Mammary epithelial cell (primary cell): ENCODE data around the gene DUOX2.
"Not testable (repeated sequence)": the region's sequence is repeated elsewhere in the genome, so short reads cannot be mapped to it uniquely, and the experiment has no call there.

Experiments
- CTCF ChIP-seq, 2 donors: IDR thresholded peaks in 1 of 2; conservative IDR thresholded peaks in 1 of 2; 2 replicates each; pipeline ENCODE4 v1.5.1; 2011 to 2012; ENCODE audit warnings: inconsistent platforms in 2 of 2, low read length in 2 of 2, mild to moderate bottlenecking in 2 of 2, control low read depth in 1 of 2, low read depth in 1 of 2; ENCODE audit not compliant: insufficient read depth in 1 of 2; ENCODE audit errors: extremely low read depth in 1 of 2
- EZH2 ChIP-seq: IDR thresholded peaks from 2 replicates; pipeline ENCODE4 v1.6.1; 2012; ENCODE audit warnings: low read length, inconsistent platforms, borderline replicate concordance

- not testable (repeated sequence) for TF ChIP-seq CTCF (conservative IDR thresholded peaks at IDR 0.05 in 1 of 2, IDR thresholded peaks at IDR 0.05 in 1 of 2; ENCODE audit: extremely low read depth in 1 of 2, insufficient read depth in 1 of 2, low read depth in 1 of 2, low read length in 2 of 2); EZH2
These were observed 36.6 kb downstream of the DUOX2 start for GRCh38 chr15:45077391-45077790.
